Panc1 (cell line): ENCODE measurements around the gene GOLGA1. TPM values are rescaled to one million over a fixed set of nuclear protein-coding genes. Genes with fewer than 3 reads are reported as not detected.

Source experiments
- ATAC-seq: fragments of 200-7000 bp; cut with Tn5 transposase; 2 replicates; pipeline ENCODE4 v1.9.1; 2020; ENCODE audit warnings: mild to moderate bottlenecking, moderate library complexity
- BruUV-seq: library from RNA; stranded (reverse); fragments of 400-500 nt; replicated peaks from 2 replicates; lab custom pipeline; 2021; lab: Mats Ljungman, UMichigan
- CTCF ChIA-PET: fragments of 300-600 bp; sonication (Branson Sonifier 250); formaldehyde crosslinking; loops from one replicate; lab custom pipeline; 2022; ENCODE audit warnings: antibody characterized with exemption; lab: Charles Lee
- POLR2A ChIA-PET: fragments of 300-600 bp; sonication (Branson Sonifier 250); formaldehyde crosslinking; loops from one replicate; lab custom pipeline; 2022; ENCODE audit warnings: antibody characterized with exemption; lab: Charles Lee
- DNase-seq: peaks from one replicate; pipeline ENCODE4 v3.0.0-alpha.2; 2010; ENCODE audit warnings: low read depth, low spot score
- H3K27ac ChIP-seq: 2 replicates; pipeline ENCODE4 v1.5.1; 2011; ENCODE audit warnings: mild to moderate bottlenecking, low read length, inconsistent platforms
- H3K27me3 ChIP-seq: fragments of 200-500 bp; sonication (Bioruptor generic); 2 replicates; pipeline ENCODE4 v1.6.0; 2014; ENCODE audit warnings: low read length, inconsistent platforms; ENCODE audit not compliant: control insufficient read depth, insufficient read depth
- H3K36me3 ChIP-seq: fragments of 200-500 bp; sonication (Bioruptor generic); 2 replicates; pipeline ENCODE4 v1.5.1; 2014; ENCODE audit warnings: inconsistent platforms, mild to moderate bottlenecking, low read length, moderate library complexity; ENCODE audit not compliant: control insufficient read depth, insufficient read depth
- H3K4me1 ChIP-seq: 2 replicates; pipeline ENCODE4 v1.5.1; 2011; ENCODE audit warnings: inconsistent platforms, mild to moderate bottlenecking, low read length, moderate library complexity; ENCODE audit not compliant: control insufficient read depth, insufficient read depth
- H3K4me3 ChIP-seq, 2 experiments: 2 replicates each; pipeline ENCODE4 v1.5.1; 2011 to 2012; ENCODE audit warnings: low read depth in 2 of 2, low read length in 2 of 2, mild to moderate bottlenecking in 2 of 2, inconsistent platforms in 1 of 2, moderate library complexity in 1 of 2
- H3K9me3 ChIP-seq: fragments of 200-500 bp; sonication (Bioruptor generic); 2 replicates; pipeline ENCODE4 v1.5.1; 2014; ENCODE audit warnings: low read depth, mild to moderate bottlenecking, inconsistent platforms, low read length, moderate library complexity; ENCODE audit not compliant: control insufficient read depth, insufficient read depth
- POLR2AphosphoS5 ChIP-seq: IDR thresholded peaks from 2 replicates; pipeline ENCODE4 v1.6.1; 2012; ENCODE audit warnings: mild to moderate bottlenecking, low read depth, low read length, moderate library complexity
- SIN3A ChIP-seq: IDR thresholded peaks from 2 replicates; pipeline ENCODE4 v1.6.1; 2012; ENCODE audit warnings: low read depth, mild to moderate bottlenecking, low read length, moderate library complexity, borderline replicate concordance; ENCODE audit not compliant: insufficient read depth
- TCF7L2 ChIP-seq: IDR thresholded peaks from 2 replicates; pipeline ENCODE4 v1.6.1; 2011; ENCODE audit warnings: mild to moderate bottlenecking, low read depth, low read length, inconsistent platforms
- in situ Hi-C: cut with HindIII; loops from 2 replicates; pipeline ENCODE4 v1.10.0; 2016; ENCODE audit warnings: low sequenced_read_pairs, low pct_unique_long_range_greater_than_20kb
- intact Hi-C: fragments of 100-400 bp; cut with micrococcal nuclease; formaldehyde crosslinking; loops from one replicate; pipeline ENCODE4 v1.10.0; 2022; ENCODE audit not compliant: unreplicated experiment
- total RNA-seq: library from RNA; stranded (reverse); gene quantifications from one replicate; pipeline ENCODE4 v1.2.1, GENCODE V29; 2021; ENCODE audit not compliant: unreplicated experiment
- TF ChIP-seq, protein P1 (sequence below), 2 experiments: IDR thresholded peaks; 2 replicates each; pipeline ENCODE4 v1.6.1; 2011 to 2012; ENCODE audit warnings: low read depth in 2 of 2, control low read depth in 1 of 2, low read length in 1 of 2, mild to moderate bottlenecking in 1 of 2, moderate library complexity in 1 of 2; ENCODE audit not compliant: insufficient read depth in 1 of 2
- TF ChIP-seq, protein P2 (sequence below): fragments of 450-650 bp; IDR thresholded peaks from 2 replicates; pipeline ENCODE4 v1.5.1; 2017; ENCODE audit warnings: mild to moderate bottlenecking

GOLGA1 gene
- total RNA-seq, 1 experiment from 2014 or later, result 15.5 TPM

DNA sequence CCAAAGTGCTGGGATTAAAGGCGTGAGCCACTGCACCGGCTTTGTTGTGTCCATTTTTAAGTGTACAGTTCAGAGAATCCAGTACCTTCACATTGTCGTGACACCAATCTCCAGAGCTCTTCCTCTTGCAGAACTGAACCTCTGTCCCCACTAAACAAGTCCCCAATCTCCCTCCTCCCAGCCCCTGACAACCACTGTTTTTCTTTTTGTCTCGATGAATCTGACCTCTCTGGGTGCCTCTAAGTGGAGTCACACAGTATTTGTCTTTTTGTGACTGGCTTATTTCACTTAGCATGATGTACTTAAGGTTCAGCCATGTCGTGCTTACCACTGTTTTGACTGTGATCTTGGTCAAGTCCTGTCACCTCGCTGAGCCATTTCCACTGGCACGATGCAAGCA lies 86.1 kb downstream of the GOLGA1 start:
- in situ Hi-C loops, result no loop called here
- ChIA-PET POLR2A (interaction anchor here (0.7 kb wide), 1 partner anchor 68 kb away, joined by 4 read pairs; no protein-coding TSS in a partner anchor), CTCF (interaction anchor here (0.7 to 7.5 kb wide), 2 partner anchors 80 to 90 kb away, joined by 5 to 134 read pairs; partner anchors contain the start of genes NR6A1 and OLFML2A)
- no TSS peak for BruUV-seq
- no peak for TF ChIP-seq POLR2AphosphoS5
- TF ChIP-seq TCF7L2, result no peak
- no peak for TF ChIP-seq SIN3A
- TF ChIP-seq, protein P1, sequence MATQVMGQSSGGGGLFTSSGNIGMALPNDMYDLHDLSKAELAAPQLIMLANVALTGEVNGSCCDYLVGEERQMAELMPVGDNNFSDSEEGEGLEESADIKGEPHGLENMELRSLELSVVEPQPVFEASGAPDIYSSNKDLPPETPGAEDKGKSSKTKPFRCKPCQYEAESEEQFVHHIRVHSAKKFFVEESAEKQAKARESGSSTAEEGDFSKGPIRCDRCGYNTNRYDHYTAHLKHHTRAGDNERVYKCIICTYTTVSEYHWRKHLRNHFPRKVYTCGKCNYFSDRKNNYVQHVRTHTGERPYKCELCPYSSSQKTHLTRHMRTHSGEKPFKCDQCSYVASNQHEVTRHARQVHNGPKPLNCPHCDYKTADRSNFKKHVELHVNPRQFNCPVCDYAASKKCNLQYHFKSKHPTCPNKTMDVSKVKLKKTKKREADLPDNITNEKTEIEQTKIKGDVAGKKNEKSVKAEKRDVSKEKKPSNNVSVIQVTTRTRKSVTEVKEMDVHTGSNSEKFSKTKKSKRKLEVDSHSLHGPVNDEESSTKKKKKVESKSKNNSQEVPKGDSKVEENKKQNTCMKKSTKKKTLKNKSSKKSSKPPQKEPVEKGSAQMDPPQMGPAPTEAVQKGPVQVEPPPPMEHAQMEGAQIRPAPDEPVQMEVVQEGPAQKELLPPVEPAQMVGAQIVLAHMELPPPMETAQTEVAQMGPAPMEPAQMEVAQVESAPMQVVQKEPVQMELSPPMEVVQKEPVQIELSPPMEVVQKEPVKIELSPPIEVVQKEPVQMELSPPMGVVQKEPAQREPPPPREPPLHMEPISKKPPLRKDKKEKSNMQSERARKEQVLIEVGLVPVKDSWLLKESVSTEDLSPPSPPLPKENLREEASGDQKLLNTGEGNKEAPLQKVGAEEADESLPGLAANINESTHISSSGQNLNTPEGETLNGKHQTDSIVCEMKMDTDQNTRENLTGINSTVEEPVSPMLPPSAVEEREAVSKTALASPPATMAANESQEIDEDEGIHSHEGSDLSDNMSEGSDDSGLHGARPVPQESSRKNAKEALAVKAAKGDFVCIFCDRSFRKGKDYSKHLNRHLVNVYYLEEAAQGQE (IDR thresholded peaks at IDR 0.05; ENCODE audit: insufficient read depth in 1 of 2, low read depth in 2 of 2, low read length in 1 of 2), result no peak
- TF ChIP-seq, protein P2, sequence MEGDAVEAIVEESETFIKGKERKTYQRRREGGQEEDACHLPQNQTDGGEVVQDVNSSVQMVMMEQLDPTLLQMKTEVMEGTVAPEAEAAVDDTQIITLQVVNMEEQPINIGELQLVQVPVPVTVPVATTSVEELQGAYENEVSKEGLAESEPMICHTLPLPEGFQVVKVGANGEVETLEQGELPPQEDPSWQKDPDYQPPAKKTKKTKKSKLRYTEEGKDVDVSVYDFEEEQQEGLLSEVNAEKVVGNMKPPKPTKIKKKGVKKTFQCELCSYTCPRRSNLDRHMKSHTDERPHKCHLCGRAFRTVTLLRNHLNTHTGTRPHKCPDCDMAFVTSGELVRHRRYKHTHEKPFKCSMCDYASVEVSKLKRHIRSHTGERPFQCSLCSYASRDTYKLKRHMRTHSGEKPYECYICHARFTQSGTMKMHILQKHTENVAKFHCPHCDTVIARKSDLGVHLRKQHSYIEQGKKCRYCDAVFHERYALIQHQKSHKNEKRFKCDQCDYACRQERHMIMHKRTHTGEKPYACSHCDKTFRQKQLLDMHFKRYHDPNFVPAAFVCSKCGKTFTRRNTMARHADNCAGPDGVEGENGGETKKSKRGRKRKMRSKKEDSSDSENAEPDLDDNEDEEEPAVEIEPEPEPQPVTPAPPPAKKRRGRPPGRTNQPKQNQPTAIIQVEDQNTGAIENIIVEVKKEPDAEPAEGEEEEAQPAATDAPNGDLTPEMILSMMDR, result no peak
- DNase-seq (no peak), ATAC-seq (no peak)
- no peak overlapping the region for H3K4me3 ChIP-seq
- no peaks in the 10 kb centered on the region for H3K27me3 ChIP-seq
- no peak overlapping the region for H3K27ac ChIP-seq
- H3K9me3 ChIP-seq, result no peaks in the 10 kb centered on the region
- H3K4me1 ChIP-seq, result peaks cover 16% of the 10 kb centered on the region
- intact Hi-C loops, result no loop called here
- no peaks in the 10 kb centered on the region; the same call in 1 of the 2 replicates for H3K36me3 ChIP-seq

DNA sequence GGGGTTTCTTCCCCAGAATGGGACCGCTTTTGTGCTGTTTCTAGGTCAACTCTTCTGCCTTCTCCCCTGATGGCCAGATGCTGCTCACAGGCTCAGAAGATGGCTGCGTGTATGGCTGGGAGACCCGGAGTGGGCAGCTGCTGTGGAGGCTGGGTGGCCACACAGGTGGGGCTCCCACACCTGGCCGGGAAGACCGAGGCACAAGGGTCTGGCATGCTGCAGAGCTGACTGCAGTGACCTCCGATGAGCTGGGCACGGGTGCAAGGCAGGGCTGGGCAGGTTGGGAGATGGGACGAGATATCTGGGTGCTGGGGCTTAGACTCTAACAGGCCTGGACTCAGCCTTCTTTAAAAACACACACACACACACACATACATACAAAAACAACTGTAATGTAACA lies 86.7 kb downstream of the GOLGA1 start:
- DNase-seq (no peak), ATAC-seq (no peak)
- TF ChIP-seq, protein P1 (IDR thresholded peaks at IDR 0.05; ENCODE audit: insufficient read depth in 1 of 2, low read depth in 2 of 2, low read length in 1 of 2), result no peak
- TF ChIP-seq POLR2AphosphoS5 (no peak), SIN3A (no peak), TCF7L2 (no peak)
- TF ChIP-seq, protein P2, result no peak
- intact Hi-C loops (no loop called here), in situ Hi-C loops (no loop called here)
- Histone ChIP-seq H3K4me1 (peaks cover 11% of the 10 kb centered on the region), H3K4me3 (no peak overlapping the region), H3K27me3 (no peaks in the 10 kb centered on the region), H3K9me3 (no peaks in the 10 kb centered on the region), H3K36me3 (no peaks in the 10 kb centered on the region; the same call in 1 of the 2 replicates), H3K27ac (no peak overlapping the region)
- BruUV-seq, result no TSS peak
- POLR2A ChIA-PET, result interaction anchor here (0.7 to 1.0 kb wide), 2 partner anchors 67 to 85 kb away, joined by 3 to 4 read pairs; no protein-coding TSS in a partner anchor
- CTCF ChIA-PET, result interaction anchor here (0.7 to 7.5 kb wide), 6 partner anchors 8 to 90 kb away, joined by 5 to 134 read pairs (median 8); partner anchors contain the start of genes NR6A1 and OLFML2A
